Heart left ventricle (tissue), 16 donors: ENCODE results near the gene NBR1. TPM values are rescaled to one million over a fixed set of nuclear protein-coding genes. Genes with fewer than 3 reads are reported as not detected.
"Not testable (repeated sequence)": the region's sequence is repeated elsewhere in the genome, so short reads cannot be mapped to it uniquely, and the experiment has no call there.

Source experiments
- ATAC-seq, 4 donors: fragments of 200-7000 bp; cut with Tn5 transposase; one replicate each; pipeline ENCODE4 v1.9.1; 2020 to 2022; ENCODE audit warnings: moderate library complexity in 4 of 4, mild to moderate bottlenecking in 3 of 4, moderate number of reproducible peaks in 1 of 4
- DNase-seq, 5 donors: peaks; one replicate each; pipeline ENCODE4 v3.0.0-alpha.2; 2020
- H3K27ac ChIP-seq, 12 donors: fragments of 200-600 bp; sonication (generic) in 4 of 12; one replicate each; pipeline versions ENCODE4 v1.5.0 to v1.8.0; 2016 to 2022; ENCODE audit warnings: mild to moderate bottlenecking in 2 of 12
- H3K27me3 ChIP-seq, 9 donors: fragments of 200-600 bp; sonication (generic) in 2 of 9; one replicate each; pipeline versions ENCODE4 v1.5.1 to v1.8.0; 2016 to 2022; ENCODE audit warnings: mild to moderate bottlenecking in 3 of 9
- H3K36me3 ChIP-seq, 9 donors: fragments of 200-600 bp; sonication (generic) in 2 of 9; one replicate each; pipeline versions ENCODE4 v1.5.0 to v1.8.0; 2018 to 2022; ENCODE audit warnings: mild to moderate bottlenecking in 2 of 9
- H3K4me1 ChIP-seq, 12 donors: fragments of 200-600 bp; sonication (generic) in 4 of 12; one replicate each; pipeline versions ENCODE4 v1.5.0 to v1.8.0; 2016 to 2022; ENCODE audit warnings: mild to moderate bottlenecking in 3 of 12
- H3K4me3 ChIP-seq, 12 donors: fragments of 200-600 bp; sonication (generic) in 4 of 12; one replicate each; pipeline versions ENCODE4 v1.5.0 to v1.8.0; 2017 to 2022; ENCODE audit warnings: mild to moderate bottlenecking in 9 of 12, moderate library complexity in 4 of 12
- H3K9me3 ChIP-seq, 12 donors: fragments of 200-600 bp; sonication (generic) in 4 of 12; one replicate each; pipeline versions ENCODE4 v1.5.0 to v1.8.0; 2016 to 2022; ENCODE audit warnings: mild to moderate bottlenecking in 1 of 12
- POLR2A ChIP-seq, 2 donors: fragments of 450-650 bp; IDR thresholded peaks; one replicate each; pipeline ENCODE4 v1.6.1; 2017; ENCODE audit warnings: antibody characterized with exemption in 2 of 2, mild to moderate bottlenecking in 2 of 2, moderate library complexity in 2 of 2
- WGBS, 4 donors: extraction: QIAGEN DNeasy Blood & Tissue Kit in 2 of 4; methylation state at CpG; one replicate each; pipeline versions ENCODE4 v1.1.5 to v1.1.7; 2013 to 2018; 5-methylcytosine and 5-hydroxymethylcytosine counted together
- intact Hi-C, 10 donors: fragments of 100-400 bp; cut with DNase I; formaldehyde crosslinking; loops; one replicate each; pipeline versions ENCODE4 v1.11.1 to v1.14.2; 2022
- polyA plus RNA-seq, 2 donors: library from polyadenylated mRNA; stranded (reverse); fragments of 200-250 nt; gene quantifications; one replicate each; pipeline ENCODE4 v1.2.3, GENCODE V29; 2013
- total RNA-seq, 9 donors: library from RNA; depleted of rRNA in 2 of 9; stranded (reverse); fragments of >200 nt in 2 of 9; fragmentation: NEBNext Ultra II Directional in 3 of 9; extraction: Animal tissue kit (Norgen Biotek cat#: 25700) in 3 of 9; gene quantifications; one replicate each; pipeline versions ENCODE4 v1.1.0 to v1.2.4, GENCODE V29; 2016 to 2023
- TF ChIP-seq, protein P1 (sequence below), 12 donors: fragments of 200-600 bp; sonication (generic) in 4 of 12; IDR thresholded peaks; one replicate each; pipeline versions ENCODE4 v1.5.0 to v1.8.0; 2018 to 2022; ENCODE audit warnings: antibody characterized with exemption in 12 of 12, mild to moderate bottlenecking in 5 of 12
- donor health status: ischemic (EF 13 %, LVEDD 7.1; RV severe dilation, severe dysfunction).
- donor health status: healthy with polysubstance abuse.
- donor health status: DM: no; HTN: yes; CAD: no.
- donor health status: DM: no; HTN: no; CAD: no.
- donor health status: ischemic (EF 25% LVEDD 6.9; RV normal size, moderate dysfunction).
- donor health status: ischemic (EF 25% LVEDD 5.7; RV mildly dilated, moderate dysfunction).
- donor health status: healthy.
- donor health status: DM: yes; HTN: yes; CAD: no.
- donor health status: ischemic (EF 35%, LVEDD 5.7; RV mildly dilated, moderate dysfunction).
- donor health status: nonischemic (EF 11% LVEDD 7.7; RV severe dilation, severe dysfunction).
- donor health status: DM: yes; HTN: yes; CAD: no.
- donor health status: PGD.
- donor health status: ischemic (EF 29% LVEDD 5.4; RV normal size, mild dysfunction).
- donor health status: nonischemic (EF 23%, LVEDD 6.1; RV moderate dilation, normal function).

Gene NBR1
- total and polyA plus RNA-seq, 11 donors, result 31.6 to 146 (median 97.4) TPM

DNA sequence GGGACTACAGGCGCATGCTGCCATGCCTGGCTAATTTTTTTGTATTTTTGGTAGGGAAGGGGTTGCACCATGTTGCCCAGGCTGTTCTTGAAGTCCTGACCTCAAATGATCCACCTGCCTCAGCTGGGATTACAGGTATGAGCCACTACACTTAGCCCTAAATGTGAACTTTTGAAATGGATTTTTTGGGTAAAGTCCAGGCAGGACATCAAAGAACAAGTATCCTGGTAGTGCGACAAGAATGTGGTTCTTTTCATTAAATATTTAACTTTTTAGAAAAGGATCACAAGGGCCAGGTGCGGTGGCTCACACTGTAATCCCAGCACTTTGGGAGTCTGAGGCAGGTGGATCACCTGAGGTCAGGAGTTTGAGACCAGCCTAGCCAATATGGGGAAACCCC is 15.3 kb upstream of the NBR1 start:
- Histone ChIP-seq H3K36me3 (peaks cover 0 to 34% (median 9%) of the 10 kb centered on the region in 9 donors), H3K4me1 (no peaks in the 10 kb centered on the region), H3K9me3 (no peaks in the 10 kb centered on the region), H3K27me3 (no peaks in the 10 kb centered on the region), H3K4me3 (no peak overlapping the region), H3K27ac (no peak overlapping the region)
- ATAC-seq (no peak), DNase-seq (no peak)
- 95 to 99% (median 98%) methylated on average over 3 of the region's 3 CpGs for WGBS, 4 donors
- no peak for TF ChIP-seq POLR2A (IDR thresholded peaks at IDR 0.05)
- TF ChIP-seq, protein P1, sequence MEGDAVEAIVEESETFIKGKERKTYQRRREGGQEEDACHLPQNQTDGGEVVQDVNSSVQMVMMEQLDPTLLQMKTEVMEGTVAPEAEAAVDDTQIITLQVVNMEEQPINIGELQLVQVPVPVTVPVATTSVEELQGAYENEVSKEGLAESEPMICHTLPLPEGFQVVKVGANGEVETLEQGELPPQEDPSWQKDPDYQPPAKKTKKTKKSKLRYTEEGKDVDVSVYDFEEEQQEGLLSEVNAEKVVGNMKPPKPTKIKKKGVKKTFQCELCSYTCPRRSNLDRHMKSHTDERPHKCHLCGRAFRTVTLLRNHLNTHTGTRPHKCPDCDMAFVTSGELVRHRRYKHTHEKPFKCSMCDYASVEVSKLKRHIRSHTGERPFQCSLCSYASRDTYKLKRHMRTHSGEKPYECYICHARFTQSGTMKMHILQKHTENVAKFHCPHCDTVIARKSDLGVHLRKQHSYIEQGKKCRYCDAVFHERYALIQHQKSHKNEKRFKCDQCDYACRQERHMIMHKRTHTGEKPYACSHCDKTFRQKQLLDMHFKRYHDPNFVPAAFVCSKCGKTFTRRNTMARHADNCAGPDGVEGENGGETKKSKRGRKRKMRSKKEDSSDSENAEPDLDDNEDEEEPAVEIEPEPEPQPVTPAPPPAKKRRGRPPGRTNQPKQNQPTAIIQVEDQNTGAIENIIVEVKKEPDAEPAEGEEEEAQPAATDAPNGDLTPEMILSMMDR (IDR thresholded peaks at IDR 0.05), result no peak
- intact Hi-C loops, result loop anchor here in 2 of 10 donors (10.0 kb wide), 2 partner anchors 141 to 521 kb away; no protein-coding TSS in a partner anchor

DNA sequence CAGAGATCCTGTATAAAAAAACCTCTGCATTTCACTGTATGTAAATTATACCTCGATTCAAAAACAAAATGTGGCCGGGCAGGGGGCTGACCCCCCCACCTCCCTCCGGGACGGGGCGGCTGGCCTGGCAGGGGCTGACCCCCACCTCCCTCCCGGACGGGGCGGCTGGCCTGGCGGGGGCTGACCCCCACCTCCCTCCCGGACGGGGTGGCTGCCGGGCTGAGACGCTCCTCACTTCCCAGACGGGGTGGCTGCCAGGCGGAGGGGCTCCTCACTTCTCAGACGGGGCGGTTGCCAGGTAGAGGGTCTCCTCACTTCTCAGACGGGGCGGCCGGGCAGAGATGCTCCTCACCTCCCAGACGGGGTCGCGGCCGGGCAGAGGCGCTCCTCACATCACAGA is 11.8 kb upstream of the NBR1 start:
- not testable (repeated sequence) for H3K27ac ChIP-seq, H3K4me3 ChIP-seq, H3K4me1 ChIP-seq, DNase-seq, H3K9me3 ChIP-seq, ATAC-seq, H3K27me3 ChIP-seq
- intact Hi-C loops, result loop anchor here in 2 of 10 donors (10.0 kb wide), 2 partner anchors 144 to 524 kb away; no protein-coding TSS in a partner anchor
- WGBS, 4 donors, result 84 to 90% (median 85%) methylated on average over 9 to 25 of the region's 25 CpGs
- peaks cover 0 to 43% (median 14%) of the 10 kb centered on the region in 9 donors for H3K36me3 ChIP-seq

DNA sequence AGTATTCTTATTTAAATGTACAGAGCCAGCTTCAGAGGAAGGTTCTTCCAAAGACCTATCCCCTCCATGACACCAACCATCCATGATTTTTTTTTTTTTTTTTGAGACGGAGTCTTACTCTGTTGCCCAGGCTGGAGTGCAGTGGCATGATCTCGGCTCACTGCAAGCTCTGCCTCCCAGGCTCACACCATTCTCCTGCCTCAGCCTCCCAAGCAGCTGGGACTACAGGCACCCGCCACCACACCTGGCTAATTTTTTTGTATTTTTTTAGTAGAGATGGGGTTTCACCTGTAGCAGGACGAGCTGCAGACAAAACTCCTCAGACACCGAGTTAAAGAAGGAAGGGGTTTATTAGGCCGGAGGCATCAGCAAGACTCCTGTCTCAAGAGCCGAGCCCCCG is 11.1 kb upstream of the NBR1 start:
- H3K27ac ChIP-seq, H3K27me3 ChIP-seq, H3K9me3 ChIP-seq, H3K4me3 ChIP-seq, ATAC-seq, H3K4me1 ChIP-seq, DNase-seq: not testable (repeated sequence)
- peaks cover 0 to 50% (median 17%) of the 10 kb centered on the region in 9 donors for H3K36me3 ChIP-seq
- 97 to 98% (median 97%) methylated on average over 8 of the region's 8 CpGs for whole genome bisulfite sequencing, 4 donors
- intact Hi-C loops, result loop anchor here in 4 of 10 donors (10.0 kb wide), 3 partner anchors 135 to 525 kb away; partner anchors contain the start of genes RND2 (in 2 of the 4) and VAT1 (in 2 of the 4)

DNA sequence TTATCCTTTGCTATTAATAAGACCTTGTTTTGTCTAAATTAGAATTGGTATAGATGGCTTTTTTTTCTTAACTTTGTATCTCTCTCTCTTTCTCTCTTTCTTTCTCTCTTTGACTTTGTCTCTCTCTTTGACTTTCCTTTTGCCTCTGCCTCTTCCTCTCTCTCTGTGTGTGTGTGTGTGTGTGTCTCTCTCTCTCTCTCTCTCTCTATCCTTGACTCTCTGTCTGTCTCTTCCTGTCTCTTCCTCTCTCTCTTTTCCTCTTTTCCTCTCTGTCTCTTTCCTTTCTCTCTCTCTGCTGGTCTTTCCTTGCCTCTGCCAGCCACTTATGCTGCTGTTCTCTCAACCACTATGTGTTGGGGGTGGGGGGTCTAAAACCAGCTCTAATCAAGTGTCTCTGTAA is 5.0 kb upstream of the NBR1 start:
- not testable (repeated sequence) for H3K27ac ChIP-seq, DNase-seq, ATAC-seq, H3K9me3 ChIP-seq, H3K27me3 ChIP-seq, H3K4me3 ChIP-seq
- H3K36me3 ChIP-seq, result peaks cover 0 to 25% (median 9%) of the 10 kb centered on the region in 9 donors
- intact Hi-C loops, result loop anchor here in 5 of 10 donors (5.0 to 10.0 kb wide), 3 partner anchors 39 to 149 kb away; partner anchors contain the start of genes BRCA1 (in 3 of the 5), RND2 (in 2 of the 5) and VAT1 (in 2 of the 5)
- peaks cover 0 to 15% (median 8%) of the 10 kb centered on the region in 12 donors for H3K4me1 ChIP-seq

DNA sequence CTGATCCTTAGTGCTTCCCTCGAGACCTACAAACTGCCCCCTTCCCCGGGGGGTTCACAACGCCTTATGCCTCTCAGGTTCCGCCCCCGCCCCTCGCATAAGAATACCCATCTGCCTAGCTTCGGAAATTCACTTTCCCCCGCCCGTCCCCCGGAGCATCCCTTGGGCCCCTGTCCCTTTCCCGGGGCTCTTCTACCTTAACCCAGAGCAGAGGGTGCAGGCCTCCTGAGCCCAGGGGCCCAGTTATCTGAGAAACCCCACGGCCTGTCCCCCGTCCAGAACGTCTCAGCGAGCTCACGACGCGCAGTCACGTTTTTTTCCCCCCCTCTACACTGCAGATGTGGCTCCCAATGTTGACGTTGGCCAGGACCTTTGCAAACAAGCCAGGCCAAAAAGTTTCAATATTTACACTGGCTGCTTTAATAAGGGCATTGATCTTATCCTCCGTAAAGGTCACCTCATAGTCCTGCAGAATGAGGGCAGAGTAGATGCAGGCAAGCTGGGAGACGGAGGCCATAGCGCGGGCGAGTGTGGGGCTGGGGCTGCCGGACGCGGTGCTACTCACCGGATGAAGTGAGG is 1.4 kb upstream of the NBR1 start:
- no peaks in the 10 kb centered on the region for H3K9me3 ChIP-seq
- no peaks in the 10 kb centered on the region for H3K27me3 ChIP-seq
- H3K27ac ChIP-seq, result peak overlapping the region; percentile 90 to 99 (median 96)
- H3K36me3 ChIP-seq, result peaks cover 0 to 14% (median 1%) of the 10 kb centered on the region in 9 donors
- intact Hi-C loops, result loop anchor here (1.0 to 10.0 kb wide), 10 partner anchors 42 to 167 kb away; partner anchors contain the start of genes BRCA1 (in 9 of the 10), RND2 (in 6 of the 10), VAT1 (in 4 of the 10) and IFI35 (in 1 of the 10)
- ATAC-seq (peak; percentile 12 to 45 (median 26)), DNase-seq (peak in 4 of 5 donors; percentile 15 to 63 (median 32))
- TF ChIP-seq, protein P1 (IDR thresholded peaks at IDR 0.05), result no peak
- TF ChIP-seq POLR2A (IDR thresholded peaks at IDR 0.05), result no peak
- H3K4me1 ChIP-seq, result peaks cover 2 to 47% (median 36%) of the 10 kb centered on the region in 12 donors
- WGBS, 4 donors, result 1 to 5% (median 2%) methylated on average over 24 to 29 of the region's 29 CpGs
- peak overlapping the region; percentile 58 to 86 (median 78) for H3K4me3 ChIP-seq
